T-helper 9 cell (primary cell): Measurements from ENCODE around the gene NUDCD3.

ENCODE experiments used
- DNase-seq: peaks from one replicate; pipeline ENCODE4 v3.0.0-alpha.2; 2020

NUDCD3 gene

DNA sequence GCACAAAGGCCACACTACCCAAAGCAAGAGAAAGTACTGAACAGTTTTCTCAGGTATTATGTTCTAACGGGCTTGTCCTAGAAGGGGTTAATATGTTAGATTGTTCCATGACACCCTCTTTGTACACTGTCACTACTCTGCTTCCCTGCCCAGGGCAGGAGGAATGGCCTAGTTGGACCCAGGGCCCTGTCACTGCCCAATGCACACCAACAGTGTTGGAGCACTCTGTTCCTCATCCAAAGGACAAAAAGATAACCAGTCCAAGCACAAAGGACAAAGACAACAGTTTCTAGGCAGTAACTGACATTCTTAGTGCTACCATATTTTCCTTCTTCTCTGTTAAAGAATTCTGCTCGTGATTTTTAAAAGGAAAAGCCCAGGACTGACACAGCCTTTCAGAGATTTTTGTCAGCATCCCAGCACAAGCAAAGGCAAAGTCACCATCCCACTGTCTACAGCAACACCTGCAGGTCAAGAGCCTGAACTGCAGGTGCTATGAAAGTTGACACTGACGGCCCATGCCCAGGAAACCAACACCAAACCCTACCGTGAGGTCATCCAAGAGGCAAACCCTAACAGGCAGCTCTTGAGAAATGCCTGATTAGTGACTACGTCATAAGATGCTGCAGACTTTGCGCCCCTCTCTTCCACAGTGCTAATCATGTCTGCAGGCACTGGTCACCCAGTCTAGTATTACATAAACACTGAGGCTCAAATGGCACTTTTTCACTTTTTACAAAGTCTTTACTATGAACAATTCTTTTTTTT, 13.2 kb downstream of the NUDCD3 start:
- DNase-seq = peak; percentile 44

DNA sequence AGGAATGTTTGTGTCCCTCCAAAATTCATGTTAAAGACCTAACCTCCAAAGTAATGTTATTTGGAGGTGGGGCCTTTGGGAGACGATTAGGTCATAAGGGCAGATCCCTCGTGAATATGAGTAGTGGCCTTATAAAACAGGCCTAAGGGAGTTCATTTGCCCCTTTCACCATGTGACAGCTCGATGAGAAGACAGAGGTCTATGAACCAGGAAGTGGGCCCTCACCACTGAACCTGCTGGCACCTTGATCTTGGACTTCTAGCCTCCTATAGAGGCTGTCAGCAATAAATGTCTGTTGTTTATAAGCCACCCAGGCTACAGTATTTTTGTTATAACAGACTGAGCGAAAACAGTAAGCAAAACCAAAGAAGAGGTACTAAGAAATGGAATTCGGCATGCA, 14.1 kb downstream of the NUDCD3 start:
- no peak for DNase-seq

DNA sequence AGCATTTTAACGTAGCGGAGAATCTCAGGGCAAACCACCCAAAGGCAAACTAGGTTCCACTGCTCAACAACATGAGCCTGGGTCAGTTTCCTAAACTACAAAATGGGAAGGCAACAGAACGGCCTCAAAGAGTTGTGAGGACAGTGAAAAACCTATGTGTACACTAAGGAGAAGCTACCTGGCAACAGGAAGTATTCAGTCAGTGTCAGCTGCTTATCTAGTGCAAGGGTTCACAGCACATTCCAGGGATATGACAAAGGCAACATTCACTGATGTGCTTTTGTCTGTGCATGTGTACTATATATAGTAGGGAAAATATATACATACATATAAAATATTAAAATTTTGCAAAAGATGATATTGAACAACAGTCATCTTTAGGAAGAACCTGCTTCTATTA, 17.2 kb downstream of the NUDCD3 start:
- no peak for DNase-seq

DNA sequence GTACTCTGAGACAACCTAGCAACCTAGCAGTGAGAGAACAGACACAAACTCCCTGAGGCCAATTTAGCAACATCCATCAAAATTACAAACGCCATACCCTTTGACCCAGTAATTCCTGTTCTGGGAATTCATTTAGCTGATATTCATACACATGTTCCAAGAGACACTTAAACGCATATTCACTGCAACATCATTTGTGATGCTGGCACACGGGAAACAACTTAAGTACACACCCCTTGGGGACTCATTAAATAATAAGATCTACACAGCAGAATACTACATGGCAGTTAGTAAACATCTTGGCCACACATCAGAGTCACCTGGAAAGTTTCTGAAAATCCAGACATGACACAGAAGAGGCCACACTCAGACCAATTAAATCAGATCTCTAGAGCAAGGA, 17.6 kb downstream of the NUDCD3 start:
- no peak for DNase-seq

DNA sequence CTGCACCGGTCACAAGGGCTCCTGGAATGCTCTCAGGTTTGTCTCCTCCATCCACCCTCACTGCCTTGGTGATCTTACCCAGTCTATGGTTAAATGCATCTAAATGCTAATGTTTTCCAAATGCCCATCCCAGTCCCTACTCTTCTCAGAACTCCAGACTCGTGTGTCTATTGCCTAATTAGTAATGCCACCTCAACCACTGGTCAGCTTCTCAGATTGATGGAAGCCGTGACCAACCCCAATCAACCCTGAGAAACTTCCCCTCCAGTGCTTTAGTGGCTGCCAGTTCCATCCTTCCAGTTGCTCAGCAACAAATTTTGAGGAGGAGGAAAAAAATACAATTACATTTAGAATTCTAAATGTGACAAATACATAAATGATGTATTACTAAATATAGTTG, 18.6 kb downstream of the NUDCD3 start:
- no peak for DNase-seq

DNA sequence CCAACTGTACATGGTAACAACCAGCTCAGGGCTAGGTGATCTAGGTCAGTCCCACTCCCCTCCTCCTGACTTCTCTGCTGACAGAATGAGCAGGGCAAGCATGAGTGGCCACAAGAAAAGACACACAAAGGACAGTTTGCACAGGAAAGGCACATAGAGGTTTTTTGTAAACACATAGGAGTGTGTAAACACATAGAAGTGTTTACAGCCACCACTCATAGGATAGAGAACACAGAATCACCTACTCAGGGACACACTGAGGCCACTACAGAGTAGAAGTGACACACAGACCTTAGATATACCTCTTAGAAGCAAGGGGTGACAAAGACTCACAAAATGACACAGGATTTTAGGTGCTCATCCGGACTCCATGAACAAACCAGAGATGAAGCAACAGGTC, 19.0 kb downstream of the NUDCD3 start:
- no peak for DNase-seq

DNA sequence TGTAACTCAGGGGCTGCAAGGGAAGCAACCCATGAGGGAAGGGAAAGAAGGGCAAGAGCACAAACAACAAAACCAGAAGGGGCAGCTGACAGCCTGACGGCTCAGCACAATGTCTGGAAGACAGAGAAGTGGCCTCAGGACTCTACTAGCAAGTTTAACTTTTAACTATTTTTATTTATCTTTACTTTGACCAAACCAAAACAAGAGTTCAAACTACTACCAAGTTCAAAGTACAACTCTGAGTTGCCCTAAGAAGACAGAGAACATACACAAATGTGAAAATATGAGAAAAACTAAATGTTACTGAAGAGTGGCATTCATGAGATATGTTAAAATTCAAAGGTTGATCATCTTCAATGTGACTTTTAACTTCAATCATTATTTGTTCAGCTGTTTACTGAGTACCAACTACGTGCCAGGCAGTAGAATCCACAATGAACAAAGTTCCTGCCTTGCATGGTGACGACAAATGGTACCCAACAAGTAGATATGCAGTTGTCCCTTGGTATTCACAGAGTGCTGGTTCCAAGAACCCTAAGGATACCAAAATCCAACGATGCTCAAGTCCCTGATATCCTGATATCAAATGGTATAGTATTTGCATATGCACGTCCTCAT, 19.7 kb downstream of the NUDCD3 start:
- no peak for DNase-seq

DNA sequence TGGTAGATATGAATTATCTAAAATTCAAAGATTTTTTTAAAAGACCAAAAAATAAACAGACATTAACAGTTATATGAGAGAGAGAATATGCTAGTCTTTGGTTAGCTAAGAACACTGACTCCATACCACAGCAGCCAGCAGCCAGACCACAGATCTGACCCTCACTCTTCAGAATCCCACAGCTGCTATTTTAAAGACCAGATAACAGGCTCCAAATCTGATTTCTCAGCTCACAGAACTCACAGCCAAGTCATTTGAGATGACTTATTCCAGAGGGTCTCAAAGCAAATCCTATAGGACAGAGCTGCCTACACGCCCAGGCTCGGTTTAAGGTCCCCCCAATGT, 20.4 kb downstream of the NUDCD3 start:
- no peak for DNase-seq

DNA sequence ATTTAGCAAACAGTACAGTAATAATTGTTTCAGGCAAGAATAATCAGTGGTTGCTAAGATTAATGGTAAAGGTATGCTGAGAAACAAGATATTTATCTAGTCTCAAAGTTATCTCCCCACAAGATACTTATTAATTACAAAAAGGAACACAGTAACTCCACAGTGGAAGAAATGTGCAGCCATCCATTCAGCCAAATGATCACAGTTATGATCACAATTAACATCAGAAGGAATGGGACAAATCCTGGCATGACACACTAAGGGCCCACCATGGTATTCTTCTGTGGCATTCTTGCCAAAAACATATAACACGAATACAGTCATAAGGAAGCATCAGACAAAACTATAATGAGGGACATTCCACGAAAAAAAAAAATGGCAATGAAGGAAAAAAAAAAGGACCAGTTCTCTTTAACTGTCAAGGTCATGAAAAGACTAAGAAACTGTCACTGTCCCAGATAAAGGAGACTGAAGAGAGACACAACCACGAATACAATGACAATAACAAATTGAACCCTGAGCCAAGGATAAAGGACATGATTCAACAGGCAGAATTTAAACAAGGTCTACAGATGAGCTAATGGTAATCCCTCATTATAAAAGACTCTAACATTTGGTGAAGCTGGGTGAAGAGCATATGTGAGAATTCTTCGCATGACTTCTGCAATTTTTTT, 20.9 kb downstream of the NUDCD3 start:
- no peak for DNase-seq

DNA sequence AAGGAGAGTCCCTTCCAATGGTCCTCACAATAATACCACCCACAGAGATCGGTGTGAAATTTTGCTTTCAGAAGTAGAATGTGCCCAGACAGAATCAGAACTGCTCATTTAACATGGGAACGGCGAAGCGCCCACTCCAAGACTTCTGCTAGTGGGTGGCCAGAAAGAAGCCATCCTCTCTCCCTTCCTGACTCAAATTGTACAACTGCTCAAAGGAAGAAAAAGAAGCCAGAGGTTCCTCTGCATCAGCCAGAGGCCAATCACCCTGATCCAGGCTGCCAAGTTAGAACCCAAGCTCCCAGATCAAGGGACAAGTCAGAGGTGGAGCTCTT, 23.3 kb downstream of the NUDCD3 start:
- no peak for DNase-seq

DNA sequence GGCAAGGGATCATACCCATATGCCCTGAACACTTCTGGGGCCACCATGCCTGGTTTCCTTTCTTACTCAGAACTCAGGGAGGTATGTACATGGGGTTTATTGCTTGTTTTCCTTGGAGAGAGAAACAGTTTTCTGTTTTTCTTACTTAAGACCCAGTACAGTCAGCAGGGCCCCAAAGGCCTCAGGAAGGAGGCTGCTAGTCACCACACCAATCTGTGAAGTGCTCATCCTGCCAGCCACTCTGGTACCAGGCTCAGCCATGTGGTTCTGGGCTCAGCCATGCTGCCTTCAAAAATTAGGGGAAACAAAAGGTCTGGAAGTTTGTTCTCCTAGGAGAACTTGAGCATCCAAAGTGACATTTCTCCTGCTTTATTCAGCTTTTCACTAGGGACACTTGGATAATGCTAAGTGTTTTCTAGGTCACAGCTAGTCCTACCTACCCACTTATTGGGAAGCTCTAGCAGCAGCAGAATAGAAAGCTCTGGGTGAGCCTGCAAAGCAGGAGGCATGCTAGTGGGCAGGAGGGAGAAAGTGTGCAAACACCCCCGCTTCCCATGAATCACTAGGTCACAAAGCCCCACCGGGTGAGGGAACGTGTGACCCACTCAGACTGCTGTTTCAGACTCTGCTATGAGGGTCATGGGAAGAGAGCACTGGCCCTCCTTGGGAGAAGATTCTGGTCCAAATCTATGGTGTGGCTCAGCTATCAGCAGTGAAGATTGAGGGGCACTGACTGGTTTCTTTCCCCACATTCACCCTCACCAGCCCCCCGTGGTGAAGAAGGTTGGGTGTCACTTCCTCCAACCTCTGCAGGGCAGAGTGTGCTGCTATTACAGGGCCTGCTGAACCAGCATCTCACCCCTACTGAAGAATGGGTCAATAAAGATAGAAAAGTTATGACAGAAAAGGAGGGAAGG, 23.9 kb downstream of the NUDCD3 start:
- no peak for DNase-seq

DNA sequence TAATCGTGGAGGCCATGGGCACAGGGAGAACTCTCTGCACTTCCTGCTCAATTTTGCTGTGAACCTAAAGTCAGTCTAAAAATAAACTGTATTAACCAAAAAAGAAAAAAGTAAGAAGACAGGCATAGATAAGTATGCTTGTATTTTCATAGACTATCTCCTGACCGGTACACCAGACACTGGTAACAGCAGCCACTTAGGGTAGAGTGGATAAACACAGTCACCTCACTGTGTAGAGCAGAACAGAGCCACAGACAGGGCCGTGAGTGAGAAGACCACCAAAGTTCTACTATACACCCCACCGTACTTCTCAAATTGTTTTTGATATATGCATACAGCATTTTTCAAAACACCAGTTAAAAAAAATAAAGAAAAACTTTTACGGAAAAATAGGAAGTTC, 25.0 kb downstream of the NUDCD3 start:
- DNase-seq = no peak

DNA sequence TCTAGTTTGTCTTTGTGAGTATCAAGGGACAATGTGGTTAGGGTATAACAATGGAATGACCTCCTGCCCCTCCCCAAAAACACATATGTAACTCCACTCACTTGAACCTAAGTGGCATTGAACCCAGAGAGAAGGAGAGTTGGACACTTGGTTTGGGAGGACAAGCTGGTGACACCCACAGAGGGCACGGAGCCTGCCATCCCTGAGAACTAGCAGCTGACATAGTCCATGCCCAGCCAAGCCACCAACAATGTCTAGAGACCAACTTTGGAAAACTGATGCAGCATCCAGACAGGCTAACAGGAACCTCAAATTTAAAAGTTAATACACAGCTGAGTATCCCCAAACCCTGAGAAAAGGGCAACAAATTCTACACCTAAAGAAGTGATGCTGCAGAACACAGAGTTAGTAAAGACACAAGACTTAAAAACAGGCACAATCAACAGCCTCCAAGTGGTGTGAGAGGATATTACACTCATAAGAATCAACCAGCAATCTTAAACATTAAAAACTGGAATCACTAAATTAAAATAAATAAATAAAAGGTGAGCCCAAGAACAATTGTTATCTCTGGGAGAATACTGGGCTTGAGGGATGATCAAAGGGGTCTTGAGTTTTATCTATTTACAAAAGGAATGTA, 27.2 kb downstream of the NUDCD3 start:
- DNase-seq = no peak

DNA sequence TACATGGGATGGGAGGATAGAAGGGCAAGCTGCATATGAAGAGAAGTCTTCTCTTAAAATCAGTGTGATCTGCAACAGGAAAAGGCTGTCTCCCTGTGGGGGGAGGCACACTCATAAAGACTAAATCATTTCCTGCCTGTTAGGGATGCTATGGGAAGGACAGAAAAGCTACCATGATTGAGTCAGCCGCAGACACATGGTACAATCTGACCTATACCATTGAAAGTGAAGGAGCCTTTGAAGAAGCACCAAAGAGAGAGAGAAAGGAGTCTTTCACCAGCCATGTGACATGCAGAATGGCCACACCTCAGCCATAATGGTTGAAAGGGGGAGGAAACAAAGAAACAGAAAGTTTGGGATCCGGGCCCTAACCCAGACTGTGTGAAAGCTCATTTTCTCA, 29.1 kb downstream of the NUDCD3 start:
- no peak for DNase-seq

DNA sequence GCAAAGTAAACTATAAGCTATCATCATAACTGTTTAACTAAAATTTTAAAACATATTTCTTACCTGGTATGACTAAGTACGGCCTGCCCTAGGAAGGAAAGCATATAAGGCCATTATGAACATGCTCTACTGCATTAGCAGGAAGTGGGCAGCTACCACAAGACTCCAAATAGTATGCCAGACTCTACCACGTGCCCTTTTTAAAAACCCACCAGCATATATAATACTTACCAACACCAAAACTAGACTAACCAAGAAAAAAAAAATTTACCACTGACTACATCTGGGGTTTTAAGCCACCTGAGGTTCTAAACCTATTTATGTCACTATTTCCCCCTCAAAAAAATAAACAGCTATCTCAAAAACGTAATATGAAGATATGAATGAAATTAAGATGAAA, 30.1 kb downstream of the NUDCD3 start:
- peak; percentile 54 for DNase-seq

DNA sequence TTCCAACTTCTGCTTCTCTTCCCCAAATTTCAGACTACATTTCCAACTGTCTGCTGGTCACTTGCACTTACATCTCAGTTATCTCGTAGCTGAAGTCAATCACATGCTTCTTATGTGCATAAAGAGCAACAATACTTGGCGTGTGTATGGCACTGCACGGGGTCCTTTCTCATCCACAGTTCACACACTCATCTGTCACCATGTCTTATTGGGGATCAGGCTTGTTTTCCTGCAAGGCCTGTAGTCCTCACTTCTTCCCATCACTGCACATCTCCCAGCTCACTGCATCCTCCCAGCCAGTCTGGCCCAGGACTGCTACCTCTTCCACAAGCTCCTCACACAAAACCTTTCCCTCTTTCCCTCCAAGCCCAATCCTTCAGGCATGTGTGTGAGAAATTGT, 35.3 kb downstream of the NUDCD3 start:
- DNase-seq = no peak

DNA sequence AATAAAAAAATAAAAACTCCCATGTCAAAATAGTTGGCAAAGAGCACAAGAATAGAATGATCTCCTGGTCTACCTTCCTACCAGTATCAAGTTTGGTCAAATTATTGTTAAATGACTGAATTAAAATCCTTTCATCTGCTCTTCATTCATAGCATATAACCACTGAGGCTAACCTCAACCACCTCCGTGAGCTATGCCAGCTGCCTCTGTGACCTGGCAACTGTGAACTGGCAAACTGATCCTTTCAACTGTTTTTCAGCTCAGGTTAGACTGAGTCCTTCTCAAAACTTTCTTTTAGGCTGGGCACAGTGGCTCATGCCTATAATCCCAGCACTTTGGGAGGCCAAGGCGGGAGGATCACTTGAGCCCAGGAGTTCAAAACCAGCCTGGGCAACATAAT, 36.1 kb downstream of the NUDCD3 start:
- DNase-seq = no peak

DNA sequence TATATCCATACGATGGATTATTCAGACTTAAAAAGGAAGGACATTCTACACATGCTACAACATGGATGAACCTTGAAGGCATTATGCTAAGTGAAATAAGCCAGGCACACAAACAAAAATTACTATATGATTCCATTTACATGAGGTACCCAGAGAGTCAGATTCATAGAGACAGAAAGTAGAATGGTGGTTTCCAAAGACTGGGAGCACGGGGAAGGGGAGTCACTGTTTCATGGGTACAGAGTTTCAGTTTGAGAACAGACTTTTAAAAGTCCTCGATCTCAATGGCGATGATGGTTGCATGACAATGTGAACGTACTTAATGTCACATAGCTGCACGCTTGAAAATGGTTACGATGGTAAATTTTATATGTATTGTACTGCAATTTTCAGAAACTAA, 39.3 kb downstream of the NUDCD3 start:
- DNase-seq = no peak

DNA sequence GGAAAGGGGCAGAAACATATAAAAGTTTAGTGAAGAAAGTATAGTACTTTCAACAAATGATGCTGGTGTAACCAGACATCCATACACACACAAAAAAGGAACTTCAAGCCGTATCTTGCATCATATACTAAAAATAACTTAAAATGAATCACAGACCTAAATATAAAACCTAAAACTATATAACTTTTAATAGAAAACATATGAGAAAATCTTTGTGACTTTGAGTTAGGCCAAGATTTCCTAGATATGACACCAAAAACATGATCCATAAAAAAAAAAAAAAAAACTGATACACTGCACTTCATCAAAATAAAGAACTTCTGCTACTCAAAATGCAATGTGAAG, 40.9 kb downstream of the NUDCD3 start:
- DNase-seq = no peak

DNA sequence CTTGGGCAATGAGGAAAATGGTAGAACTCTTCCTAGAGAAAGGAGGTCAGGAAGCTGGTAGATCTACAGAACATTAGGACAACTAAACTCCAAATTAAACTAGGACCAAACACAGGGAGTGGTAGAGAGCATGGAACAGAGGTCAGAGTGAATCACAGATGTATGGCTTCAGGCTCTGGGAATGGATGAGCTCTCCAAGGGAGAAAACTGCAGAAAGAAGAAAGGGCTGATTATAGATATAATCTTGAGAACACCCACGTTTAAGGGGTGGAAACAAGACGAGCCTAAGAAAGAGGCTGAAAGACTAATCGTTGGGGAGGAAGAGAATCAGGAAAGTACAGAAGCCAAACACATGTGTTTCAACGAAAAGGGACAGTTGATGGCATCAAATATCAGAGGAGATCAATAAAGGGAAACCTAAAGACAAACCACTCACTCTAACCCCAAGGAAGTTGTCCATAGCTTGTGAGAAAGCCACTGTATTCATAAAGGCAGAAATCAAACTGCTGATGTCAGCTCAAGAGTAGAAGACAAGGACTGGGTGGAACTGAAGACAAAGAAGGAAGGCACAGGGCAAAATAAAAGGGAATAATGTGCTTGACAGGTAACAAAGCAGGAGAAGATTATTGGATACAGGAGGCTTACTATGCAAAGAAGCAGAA, 41.4 kb downstream of the NUDCD3 start:
- no peak for DNase-seq

DNA sequence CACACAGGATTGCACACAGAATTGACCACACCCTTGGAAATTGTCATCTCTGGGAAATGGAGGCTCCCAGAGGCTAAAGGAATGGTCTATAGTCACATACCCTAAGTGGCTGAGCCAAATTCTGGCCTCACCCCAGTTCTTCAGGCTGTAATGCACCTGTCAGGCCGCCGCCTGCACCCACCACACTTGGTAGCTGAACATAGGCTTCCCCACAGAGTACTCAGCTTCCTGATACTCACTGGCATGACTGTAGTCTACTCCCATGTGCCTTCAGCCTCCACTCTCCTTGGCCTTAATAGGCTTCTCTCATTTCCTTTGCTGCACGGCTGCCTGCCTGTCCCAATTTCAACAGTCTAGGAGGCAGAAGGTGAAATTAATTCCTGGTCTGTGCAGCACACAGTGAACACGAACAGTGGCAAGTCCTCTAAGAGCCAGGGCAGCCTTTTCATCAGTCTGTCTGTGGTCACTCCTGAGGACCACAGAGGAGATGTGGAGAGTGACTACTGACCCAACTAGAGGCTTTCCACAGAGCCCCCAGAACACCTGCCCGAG, 42.5 kb downstream of the NUDCD3 start:
- DNase-seq = no peak

DNA sequence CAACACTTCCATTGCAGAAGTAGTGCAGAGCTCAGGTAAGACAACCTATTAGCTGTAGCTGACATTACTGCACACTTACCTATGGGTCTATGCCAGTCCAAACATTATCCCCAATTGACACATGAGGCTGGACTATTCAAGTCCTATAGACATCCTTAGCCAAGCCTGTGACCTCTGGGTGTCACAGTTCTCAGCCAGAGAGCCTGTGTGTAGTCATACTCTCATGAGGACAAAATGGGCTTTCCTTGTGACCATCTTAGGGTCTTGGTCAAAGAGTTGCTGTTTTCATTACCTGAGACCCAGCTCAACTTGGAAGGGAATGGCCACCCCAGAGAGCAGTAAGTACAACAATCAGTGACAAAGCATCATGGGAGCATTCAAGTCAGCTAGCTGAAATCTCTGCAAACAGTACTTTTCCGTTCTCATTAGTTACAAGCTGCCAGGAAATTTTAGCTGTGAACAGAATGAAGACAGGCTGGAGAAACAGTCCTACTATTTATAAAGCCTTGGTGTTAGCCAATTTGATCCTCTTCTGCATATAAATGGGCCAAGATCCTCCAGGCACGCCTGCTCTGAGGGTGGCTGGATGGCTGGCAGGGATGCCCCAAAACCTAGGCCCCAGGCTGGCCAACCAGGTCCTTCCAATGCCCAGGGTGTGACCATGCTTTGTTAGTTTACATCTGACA, 44.3 kb downstream of the NUDCD3 start:
- no peak for DNase-seq
